HepG2 (cell line): ENCODE data around the gene GPHN. TPM values are rescaled to one million over a fixed set of nuclear protein-coding genes. Genes with fewer than 3 reads are reported as not detected.

Source experiments
- ATAC-seq: fragments of 200-7000 bp; cut with Tn5 transposase; 3 replicates; pipeline ENCODE4 v1.9.1; 2020; ENCODE audit warnings: mild to moderate bottlenecking, moderate library complexity
- BruUV-seq: library from RNA; stranded (reverse); fragments of 400-500 nt; replicated peaks from 2 replicates; lab custom pipeline; 2021; lab: Mats Ljungman, UMichigan
- CTCF ChIA-PET: fragments of 300-600 bp; formaldehyde crosslinking; extraction: SDS; loops from one replicate; lab custom pipeline; 2021; ENCODE audit warnings: low total read pairs, inconsistent platforms, low intra/inter-chr PET ratio; lab: Yijun Ruan, JAX
- POLR2A ChIA-PET: fragments of 350-600 bp; sonication (Branson Sonifier 250); formaldehyde crosslinking; loops from one replicate; lab custom pipeline; 2020; ENCODE audit warnings: antibody characterized with exemption, inconsistent platforms; lab: Yijun Ruan, JAX
- DNase-seq: peaks from one replicate; pipeline ENCODE4 v3.0.0-alpha.2; 2015; ENCODE audit warnings: low spot score
- FAIRE-seq: peaks from 3 replicates; lab custom pipeline; 2011; peaks lifted over from hg19 to GRCh38; lab: Jason Lieb, UNC
- H2AFZ ChIP-seq: one replicate; pipeline ENCODE4 v1.6.1; 2011; ENCODE audit warnings: low read length, inconsistent platforms
- H3K27ac ChIP-seq: fragments of 300-600 bp; 3 replicates; pipeline ENCODE4 v1.8.0; 2011; ENCODE audit warnings: mixed run types, mild to moderate bottlenecking, mixed read lengths, low read length, inconsistent platforms; ENCODE audit not compliant: insufficient read depth; ENCODE audit errors: extremely low read length
- H3K27me3 ChIP-seq, 2 experiments: fragments of 200-600 bp in 1 of 2; 2 replicates in 1 of 2; 3 replicates in 1 of 2; pipeline versions ENCODE4 v1.6.0 to v1.8.0; 2011; ENCODE audit warnings: low read length in 2 of 2, mild to moderate bottlenecking in 2 of 2, moderate library complexity in 2 of 2, inconsistent platforms in 1 of 2; ENCODE audit not compliant: insufficient read depth in 2 of 2, control insufficient read depth in 1 of 2
- H3K36me3 ChIP-seq, 2 experiments: fragments of 200-600 bp in 1 of 2; replicated peaks in 1 of 2; 2 replicates in 1 of 2; 3 replicates in 1 of 2; pipeline versions ENCODE4 v1.5.1 to v1.8.0; 2011; ENCODE audit warnings: low read length in 2 of 2, inconsistent platforms in 1 of 2; ENCODE audit not compliant: insufficient read depth in 2 of 2, control insufficient read depth in 1 of 2
- H3K4me1 ChIP-seq: 2 replicates; pipeline ENCODE4 v1.5.1; 2012; ENCODE audit warnings: low read length, inconsistent platforms; ENCODE audit not compliant: insufficient read depth
- H3K4me2 ChIP-seq: 2 replicates; pipeline ENCODE4 v1.6.0; 2011; ENCODE audit warnings: low read depth, low read length, inconsistent platforms
- H3K4me3 ChIP-seq, 3 experiments: fragments of 200-600 bp in 1 of 3; sonication (generic), shearing (Covaris generic) in 1 of 3; replicated peaks in 1 of 3; 2 replicates each; pipeline ENCODE4 v1.5.1; 2011 to 2016; ENCODE audit warnings: low read length in 3 of 3, inconsistent platforms in 2 of 3, low read depth in 2 of 3, mild to moderate bottlenecking in 2 of 3, control low read depth in 1 of 3, mixed read lengths in 1 of 3; ENCODE audit not compliant: insufficient read depth in 1 of 3
- H3K79me2 ChIP-seq: one replicate; pipeline ENCODE4 v1.6.1; 2011; ENCODE audit warnings: low read length, inconsistent platforms; ENCODE audit not compliant: insufficient read depth
- H3K9ac ChIP-seq: 2 replicates; pipeline ENCODE4 v1.6.0; 2011; ENCODE audit warnings: mild to moderate bottlenecking, low read depth, low read length, inconsistent platforms; ENCODE audit not compliant: insufficient read depth
- H3K9me3 ChIP-seq: 2 replicates; pipeline ENCODE4 v1.5.1; 2012; ENCODE audit warnings: mild to moderate bottlenecking, low read length
- H4K20me1 ChIP-seq: 2 replicates; pipeline ENCODE4 v1.6.0; 2011; ENCODE audit warnings: inconsistent platforms, mild to moderate bottlenecking, low read length, moderate library complexity; ENCODE audit not compliant: insufficient read depth
- CEBPZ ChIP-seq: IDR thresholded peaks from 2 replicates; pipeline ENCODE4 v1.6.1; 2012; ENCODE audit warnings: low read length, improper control_type of control experiment
- WIZ ChIP-seq: sonication (generic); formaldehyde crosslinking; IDR thresholded peaks from 2 replicates; pipeline ENCODE4 v1.5.1; 2020; ENCODE audit warnings: mild to moderate bottlenecking, missing genetic modification reagents
- XBP1 ChIP-seq: sonication (generic); formaldehyde crosslinking; IDR thresholded peaks from 2 replicates; pipeline ENCODE4 v1.5.0; 2020; ENCODE audit warnings: missing genetic modification reagents
- ZNF768 ChIP-seq: sonication (generic); formaldehyde crosslinking; IDR thresholded peaks from 2 replicates; pipeline ENCODE4 v1.4.0; 2020; ENCODE audit warnings: missing genetic modification reagents
- in situ Hi-C: cut with HindIII; loops from 2 replicates; pipeline ENCODE4 v1.10.0; 2017; ENCODE audit warnings: low pct_unique_long_range_greater_than_20kb; ENCODE audit not compliant: extremely low pct_ligation_motif_present
- intact Hi-C: fragments of 100-400 bp; cut with micrococcal nuclease; formaldehyde crosslinking; loops from one replicate; pipeline ENCODE4 v1.10.0; 2022; ENCODE audit not compliant: unreplicated experiment
- polyA plus RNA-seq, 8 experiments: library from polyadenylated mRNA; depleted of rRNA in 3 of 8; stranded (reverse) in 7 of 8; unstranded in 1 of 8; fragments of >200 nt; fragmentation: Illumina TruSeq in 4 of 8; extraction: Trizol in 4 of 8; gene quantifications; 2 replicates each; pipeline versions ENCODE4 v1.2.1 to v1.2.3, GENCODE V29; 2011 to 2016; ENCODE audit warnings: low read depth in 4 of 8, missing spikeins in 1 of 8, mixed read lengths in 1 of 8; ENCODE audit not compliant: insufficient read depth in 1 of 8
- total RNA-seq, 5 experiments: library from RNA; depleted of rRNA; stranded (reverse); fragments of >200 nt; fragmentation: Illumina TruSeq; extraction: Trizol; gene quantifications; 2 replicates each; pipeline ENCODE4 v1.2.3, GENCODE V29; 2016; ENCODE audit warnings: low read depth in 1 of 5
- TF ChIP-seq, protein P1 (sequence below): sonication (generic); formaldehyde crosslinking; IDR thresholded peaks from 2 replicates; pipeline ENCODE4 v1.4.0; 2020; ENCODE audit warnings: missing genetic modification reagents
- TF ChIP-seq, protein P2 (sequence below): sonication (generic); formaldehyde crosslinking; IDR thresholded peaks from 2 replicates; pipeline ENCODE4 v1.4.0; 2020; ENCODE audit warnings: missing genetic modification reagents
- TF ChIP-seq, protein P3 (sequence below): sonication (generic); formaldehyde crosslinking; IDR thresholded peaks from 2 replicates; pipeline ENCODE4 v1.5.1; 2020; ENCODE audit warnings: missing genetic modification reagents, mild to moderate bottlenecking, borderline replicate concordance
- TF ChIP-seq, protein P4 (sequence below): IDR thresholded peaks from 2 replicates; pipeline ENCODE4 v1.6.1; 2016; ENCODE audit warnings: low read depth, missing genetic modification reagents, missing compliant biosample characterization

The GPHN gene
- total and polyA plus RNA-seq, 2 of the 13 experiments (the other 11 are each of a cell fraction or from before 2014, with no cell fraction given) = 12.7 to 19.2 TPM

DNA sequence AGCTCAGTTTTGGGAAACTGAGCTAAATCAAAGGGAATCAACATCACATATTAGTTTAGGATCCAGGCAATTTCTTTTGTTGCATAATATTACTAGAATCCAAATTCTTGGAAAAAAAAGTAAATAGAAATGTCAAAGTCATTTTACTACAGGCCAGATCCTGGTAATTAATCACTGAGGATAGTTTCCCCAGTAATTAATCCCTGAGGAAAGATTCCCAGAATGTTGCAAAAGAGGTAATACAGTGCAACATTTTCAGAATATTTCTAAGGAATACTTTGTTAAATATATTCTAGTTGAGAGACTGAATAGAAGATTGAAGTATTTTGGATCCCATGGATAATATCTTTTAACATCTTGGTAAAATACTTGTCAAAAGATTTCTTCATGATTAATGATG, 474.3 kb downstream of the GPHN start:
- in situ Hi-C loops = no loop called here
- Histone ChIP-seq H3K79me2 (no peaks in the 10 kb centered on the region), H3K4me1 (no peaks in the 10 kb centered on the region), H3K9me3 (no peaks in the 10 kb centered on the region), H3K27me3 (no peaks in the 10 kb centered on the region), H3K4me2 (no peak overlapping the region), H3K27ac (no peak overlapping the region), H3K4me3 (no peak overlapping the region), H3K36me3 (no peaks in the 10 kb centered on the region; a peak in 1 of 5 replicates), H4K20me1 (no peaks in the 10 kb centered on the region), H3K9ac (no peak overlapping the region), H2AFZ (no peak overlapping the region)
- no TSS peak for BruUV-seq
- ChIA-PET POLR2A (no interaction called here), CTCF (no interaction called here)
- intact Hi-C loops = no loop called here
- ATAC-seq (no peak), FAIRE-seq (no peak), DNase-seq (no peak)
- TF ChIP-seq ZNF768 (CRISPR knock-in tag) (no peak), XBP1 (CRISPR knock-in tag) (no peak), WIZ (CRISPR knock-in tag) (no peak), CEBPZ (no peak)
- TF ChIP-seq, protein P1, sequence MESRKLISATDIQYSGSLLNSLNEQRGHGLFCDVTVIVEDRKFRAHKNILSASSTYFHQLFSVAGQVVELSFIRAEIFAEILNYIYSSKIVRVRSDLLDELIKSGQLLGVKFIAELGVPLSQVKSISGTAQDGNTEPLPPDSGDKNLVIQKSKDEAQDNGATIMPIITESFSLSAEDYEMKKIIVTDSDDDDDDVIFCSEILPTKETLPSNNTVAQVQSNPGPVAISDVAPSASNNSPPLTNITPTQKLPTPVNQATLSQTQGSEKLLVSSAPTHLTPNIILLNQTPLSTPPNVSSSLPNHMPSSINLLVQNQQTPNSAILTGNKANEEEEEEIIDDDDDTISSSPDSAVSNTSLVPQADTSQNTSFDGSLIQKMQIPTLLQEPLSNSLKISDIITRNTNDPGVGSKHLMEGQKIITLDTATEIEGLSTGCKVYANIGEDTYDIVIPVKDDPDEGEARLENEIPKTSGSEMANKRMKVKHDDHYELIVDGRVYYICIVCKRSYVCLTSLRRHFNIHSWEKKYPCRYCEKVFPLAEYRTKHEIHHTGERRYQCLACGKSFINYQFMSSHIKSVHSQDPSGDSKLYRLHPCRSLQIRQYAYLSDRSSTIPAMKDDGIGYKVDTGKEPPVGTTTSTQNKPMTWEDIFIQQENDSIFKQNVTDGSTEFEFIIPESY = no peak
- TF ChIP-seq, protein P2, sequence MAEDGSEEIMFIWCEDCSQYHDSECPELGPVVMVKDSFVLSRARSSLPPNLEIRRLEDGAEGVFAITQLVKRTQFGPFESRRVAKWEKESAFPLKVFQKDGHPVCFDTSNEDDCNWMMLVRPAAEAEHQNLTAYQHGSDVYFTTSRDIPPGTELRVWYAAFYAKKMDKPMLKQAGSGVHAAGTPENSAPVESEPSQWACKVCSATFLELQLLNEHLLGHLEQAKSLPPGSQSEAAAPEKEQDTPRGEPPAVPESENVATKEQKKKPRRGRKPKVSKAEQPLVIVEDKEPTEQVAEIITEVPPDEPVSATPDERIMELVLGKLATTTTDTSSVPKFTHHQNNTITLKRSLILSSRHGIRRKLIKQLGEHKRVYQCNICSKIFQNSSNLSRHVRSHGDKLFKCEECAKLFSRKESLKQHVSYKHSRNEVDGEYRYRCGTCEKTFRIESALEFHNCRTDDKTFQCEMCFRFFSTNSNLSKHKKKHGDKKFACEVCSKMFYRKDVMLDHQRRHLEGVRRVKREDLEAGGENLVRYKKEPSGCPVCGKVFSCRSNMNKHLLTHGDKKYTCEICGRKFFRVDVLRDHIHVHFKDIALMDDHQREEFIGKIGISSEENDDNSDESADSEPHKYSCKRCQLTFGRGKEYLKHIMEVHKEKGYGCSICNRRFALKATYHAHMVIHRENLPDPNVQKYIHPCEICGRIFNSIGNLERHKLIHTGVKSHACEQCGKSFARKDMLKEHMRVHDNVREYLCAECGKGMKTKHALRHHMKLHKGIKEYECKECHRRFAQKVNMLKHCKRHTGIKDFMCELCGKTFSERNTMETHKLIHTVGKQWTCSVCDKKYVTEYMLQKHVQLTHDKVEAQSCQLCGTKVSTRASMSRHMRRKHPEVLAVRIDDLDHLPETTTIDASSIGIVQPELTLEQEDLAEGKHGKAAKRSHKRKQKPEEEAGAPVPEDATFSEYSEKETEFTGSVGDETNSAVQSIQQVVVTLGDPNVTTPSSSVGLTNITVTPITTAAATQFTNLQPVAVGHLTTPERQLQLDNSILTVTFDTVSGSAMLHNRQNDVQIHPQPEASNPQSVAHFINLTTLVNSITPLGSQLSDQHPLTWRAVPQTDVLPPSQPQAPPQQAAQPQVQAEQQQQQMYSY (CRISPR knock-in tag) = no peak
- TF ChIP-seq, protein P3, sequence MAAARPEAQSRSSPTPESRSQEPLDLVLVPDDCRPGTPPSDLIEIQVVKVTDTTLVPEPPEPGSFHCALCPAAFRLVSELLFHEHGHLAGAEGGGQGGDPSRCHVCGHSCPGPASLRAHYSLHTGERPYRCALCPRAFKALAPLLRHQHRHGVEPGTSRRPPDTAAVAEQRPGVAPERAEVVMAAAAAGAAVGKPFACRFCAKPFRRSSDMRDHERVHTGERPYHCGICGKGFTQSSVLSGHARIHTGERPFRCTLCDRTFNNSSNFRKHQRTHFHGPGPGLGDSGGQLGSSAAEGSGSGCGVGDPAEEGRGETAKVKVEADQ (CRISPR knock-in tag) = no peak
- TF ChIP-seq, protein P4, sequence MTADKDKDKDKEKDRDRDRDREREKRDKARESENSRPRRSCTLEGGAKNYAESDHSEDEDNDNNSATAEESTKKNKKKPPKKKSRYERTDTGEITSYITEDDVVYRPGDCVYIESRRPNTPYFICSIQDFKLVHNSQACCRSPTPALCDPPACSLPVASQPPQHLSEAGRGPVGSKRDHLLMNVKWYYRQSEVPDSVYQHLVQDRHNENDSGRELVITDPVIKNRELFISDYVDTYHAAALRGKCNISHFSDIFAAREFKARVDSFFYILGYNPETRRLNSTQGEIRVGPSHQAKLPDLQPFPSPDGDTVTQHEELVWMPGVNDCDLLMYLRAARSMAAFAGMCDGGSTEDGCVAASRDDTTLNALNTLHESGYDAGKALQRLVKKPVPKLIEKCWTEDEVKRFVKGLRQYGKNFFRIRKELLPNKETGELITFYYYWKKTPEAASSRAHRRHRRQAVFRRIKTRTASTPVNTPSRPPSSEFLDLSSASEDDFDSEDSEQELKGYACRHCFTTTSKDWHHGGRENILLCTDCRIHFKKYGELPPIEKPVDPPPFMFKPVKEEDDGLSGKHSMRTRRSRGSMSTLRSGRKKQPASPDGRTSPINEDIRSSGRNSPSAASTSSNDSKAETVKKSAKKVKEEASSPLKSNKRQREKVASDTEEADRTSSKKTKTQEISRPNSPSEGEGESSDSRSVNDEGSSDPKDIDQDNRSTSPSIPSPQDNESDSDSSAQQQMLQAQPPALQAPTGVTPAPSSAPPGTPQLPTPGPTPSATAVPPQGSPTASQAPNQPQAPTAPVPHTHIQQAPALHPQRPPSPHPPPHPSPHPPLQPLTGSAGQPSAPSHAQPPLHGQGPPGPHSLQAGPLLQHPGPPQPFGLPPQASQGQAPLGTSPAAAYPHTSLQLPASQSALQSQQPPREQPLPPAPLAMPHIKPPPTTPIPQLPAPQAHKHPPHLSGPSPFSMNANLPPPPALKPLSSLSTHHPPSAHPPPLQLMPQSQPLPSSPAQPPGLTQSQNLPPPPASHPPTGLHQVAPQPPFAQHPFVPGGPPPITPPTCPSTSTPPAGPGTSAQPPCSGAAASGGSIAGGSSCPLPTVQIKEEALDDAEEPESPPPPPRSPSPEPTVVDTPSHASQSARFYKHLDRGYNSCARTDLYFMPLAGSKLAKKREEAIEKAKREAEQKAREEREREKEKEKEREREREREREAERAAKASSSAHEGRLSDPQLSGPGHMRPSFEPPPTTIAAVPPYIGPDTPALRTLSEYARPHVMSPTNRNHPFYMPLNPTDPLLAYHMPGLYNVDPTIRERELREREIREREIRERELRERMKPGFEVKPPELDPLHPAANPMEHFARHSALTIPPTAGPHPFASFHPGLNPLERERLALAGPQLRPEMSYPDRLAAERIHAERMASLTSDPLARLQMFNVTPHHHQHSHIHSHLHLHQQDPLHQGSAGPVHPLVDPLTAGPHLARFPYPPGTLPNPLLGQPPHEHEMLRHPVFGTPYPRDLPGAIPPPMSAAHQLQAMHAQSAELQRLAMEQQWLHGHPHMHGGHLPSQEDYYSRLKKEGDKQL (CRISPR knock-in tag) = no peak
- TF ChIP-seq, all 625 proteins: peak for 0
